MV-4-11 (cell line): Measurements from ENCODE around the gene FAM20C.

Experiments used
- DNase-seq: peaks from one replicate; lab custom pipeline; 2025; lab: John Stamatoyannopoulos, UW

The FAM20C gene

GRCh38 chr7:159370-160270 lies 32.8 kb upstream of the FAM20C start:
- no peak for DNase-seq

- no peak for DNase-seq
Observed at GRCh38 chr7:160958-161725, 31.2 kb upstream of the FAM20C start.

GRCh38 chr7:162632-163297 lies 29.6 kb upstream of the FAM20C start:
- DNase-seq: no peak

- no peak for DNase-seq
Observed at GRCh38 chr7:163298-163695, 29.1 kb upstream of the FAM20C start.

- peak; percentile 36 for DNase-seq
Observed at GRCh38 chr7:163971-164881, 28.1 kb upstream of the FAM20C start.

- no peak for DNase-seq
Observed at GRCh38 chr7:164882-165660, 27.3 kb upstream of the FAM20C start.

- DNase-seq: peak; percentile 62
Observed at GRCh38 chr7:165661-166337, 26.6 kb upstream of the FAM20C start.

GRCh38 chr7:166338-167060 lies 25.9 kb upstream of the FAM20C start:
- peak; percentile 72 for DNase-seq

GRCh38 chr7:167090-167855 lies 25.1 kb upstream of the FAM20C start:
- peak; percentile 71 for DNase-seq

- DNase-seq: no peak
Observed at GRCh38 chr7:167976-168791, 24.2 kb upstream of the FAM20C start.

- no peak for DNase-seq
Observed at GRCh38 chr7:169276-170172, 22.8 kb upstream of the FAM20C start.

GRCh38 chr7:170551-171363 lies 21.6 kb upstream of the FAM20C start:
- DNase-seq: no peak

- no peak for DNase-seq
Observed at GRCh38 chr7:171364-171904, 20.9 kb upstream of the FAM20C start.

GRCh38 chr7:171912-172515 lies 20.4 kb upstream of the FAM20C start:
- no peak for DNase-seq
